ENCODE data around the gene UCP1.
"Not testable (repeated sequence)": the region's sequence is repeated elsewhere in the genome, so short reads cannot be mapped to it uniquely, and the experiment has no call there.

The UCP1 gene

DNA sequence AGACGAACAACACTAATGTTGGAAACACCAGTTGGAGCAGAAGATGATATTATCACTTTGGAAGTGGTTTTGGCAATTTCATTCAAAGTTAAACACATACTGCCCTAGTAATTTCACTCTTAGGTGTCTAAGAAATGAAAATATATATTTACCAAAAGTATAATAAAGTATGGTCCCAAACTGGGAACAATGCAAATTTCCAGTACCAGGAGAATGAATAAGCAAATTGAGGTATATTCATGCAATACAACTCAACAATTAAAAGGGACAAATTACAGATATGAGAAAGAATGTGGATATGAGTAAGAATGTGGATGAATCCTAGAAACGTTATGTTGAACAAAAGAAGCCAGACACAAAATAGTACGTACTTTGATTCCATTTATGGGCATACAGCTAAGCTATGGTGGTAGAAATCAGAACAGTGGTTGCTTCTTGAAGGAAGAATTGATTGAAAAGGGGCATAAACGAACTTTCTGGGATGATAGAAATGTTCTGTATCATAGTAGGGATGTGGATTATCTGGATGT, 34.7 kb downstream of the UCP1 start:
- DNase-seq, result no peak

GRCh38 chr4:140529434-140529833, 39.3 kb downstream of the UCP1 start:
- no peak for DNase-seq

GRCh38 chr4:140523857-140524742, 44.7 kb downstream of the UCP1 start, which contains the start of gene ELMOD2:
TSS of gene ELMOD2 (plus strand) at chr4:140524168. CDS start at chr4:140525429, 1,261 bp downstream.
- DNase-seq, result peak; percentile 98

DNA sequence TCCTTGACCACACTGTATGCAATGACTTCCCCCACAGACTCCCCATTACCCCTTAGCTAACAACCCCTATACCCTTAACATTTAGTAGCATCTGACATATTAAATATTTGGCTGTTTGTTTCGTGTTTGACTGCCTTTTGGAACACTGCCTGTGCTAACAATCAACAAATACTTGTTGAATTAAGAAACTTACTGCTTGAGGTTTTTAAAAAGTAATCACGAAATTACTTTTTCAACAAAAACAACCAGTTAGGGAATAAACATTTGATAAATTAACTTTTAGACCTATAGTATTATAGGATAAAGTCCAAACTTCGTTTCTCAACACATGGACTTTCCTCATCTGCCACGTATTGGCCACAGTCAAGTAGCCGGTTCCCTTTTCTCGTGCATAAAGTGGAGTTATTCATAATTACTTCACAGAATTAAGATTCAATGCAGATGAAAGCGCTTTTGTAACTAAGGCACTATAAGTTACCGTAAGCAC, 45.3 kb downstream of the UCP1 start:
- DNase-seq, result no peak

- DNase-seq, result no peak
These were observed 53.3 kb downstream of the UCP1 start for GRCh38 chr4:140515423-140515822.

GRCh38 chr4:140513765-140514164, 55.0 kb downstream of the UCP1 start:
- DNase-seq, result not testable (repeated sequence)

Data from NCI-H1092 treated with DMSO at 0.1 percent for 48 hours (cell line).